ENCODE measurements around the gene SYT3.
A peak's percentile ranks its signal among the peaks of the same experiment; 100 is the strongest.

SYT3 gene

GRCh38 chr19:50639121-50640112, at the start of gene SYT3:
Gene SYT3, minus strand, starts transcription at chr19:50639881. Its CDS starts 2,470 bp downstream, at chr19:50637411.
- DNase-seq (ENCODE audit: low read depth) = no peak

GRCh38 chr19:50688766-50689165, 49.1 kb upstream of the SYT3 start:
- DNase-seq (ENCODE audit: low read depth) = no peak

- no peak for DNase-seq (ENCODE audit: low read depth)
Measured at GRCh38 chr19:50686310-50687032, 46.8 kb upstream of the SYT3 start.

- peak; percentile 25 for DNase-seq (ENCODE audit: low read depth)
Measured at GRCh38 chr19:50679177-50680125, 39.8 kb upstream of the SYT3 start.

- DNase-seq (ENCODE audit: low read depth) = no peak
Measured at GRCh38 chr19:50678323-50678722, 38.6 kb upstream of the SYT3 start.

- DNase-seq (ENCODE audit: low read depth) = no peak
Measured at GRCh38 chr19:50677636-50678035, 38.0 kb upstream of the SYT3 start.

- DNase-seq (ENCODE audit: low read depth) = no peak
Measured at GRCh38 chr19:50676625-50677197, 37.0 kb upstream of the SYT3 start.

GRCh38 chr19:50673118-50673517, 33.4 kb upstream of the SYT3 start:
- no peak for DNase-seq (ENCODE audit: low read depth)

- no peak for DNase-seq (ENCODE audit: low read depth)
Measured at GRCh38 chr19:50670102-50670380, 30.4 kb upstream of the SYT3 start.

- DNase-seq (ENCODE audit: low read depth) = peak; percentile 6
Measured at GRCh38 chr19:50669302-50670101, 29.8 kb upstream of the SYT3 start.

GRCh38 chr19:50668879-50669278, 29.2 kb upstream of the SYT3 start:
- DNase-seq (ENCODE audit: low read depth) = no peak

- DNase-seq (ENCODE audit: low read depth) = no peak
Measured at GRCh38 chr19:50668416-50668815, 28.7 kb upstream of the SYT3 start.

- no peak for DNase-seq (ENCODE audit: low read depth)
Measured at GRCh38 chr19:50667759-50668231, 28.1 kb upstream of the SYT3 start.

GRCh38 chr19:50667177-50667758, 27.6 kb upstream of the SYT3 start:
- DNase-seq (ENCODE audit: low read depth) = no peak

- no peak for DNase-seq (ENCODE audit: low read depth)
Measured at GRCh38 chr19:50666346-50667176, 26.9 kb upstream of the SYT3 start.

- DNase-seq (ENCODE audit: low read depth) = no peak
Measured at GRCh38 chr19:50664204-50664603, 24.5 kb upstream of the SYT3 start.

- no peak for DNase-seq (ENCODE audit: low read depth)
Measured at GRCh38 chr19:50663482-50663790, 23.8 kb upstream of the SYT3 start.

GRCh38 chr19:50662651-50663481, 23.2 kb upstream of the SYT3 start:
- no peak for DNase-seq (ENCODE audit: low read depth)

All from stromal cell of bone marrow (primary cell).